ENCODE results near the gene COG5.

DNA sequence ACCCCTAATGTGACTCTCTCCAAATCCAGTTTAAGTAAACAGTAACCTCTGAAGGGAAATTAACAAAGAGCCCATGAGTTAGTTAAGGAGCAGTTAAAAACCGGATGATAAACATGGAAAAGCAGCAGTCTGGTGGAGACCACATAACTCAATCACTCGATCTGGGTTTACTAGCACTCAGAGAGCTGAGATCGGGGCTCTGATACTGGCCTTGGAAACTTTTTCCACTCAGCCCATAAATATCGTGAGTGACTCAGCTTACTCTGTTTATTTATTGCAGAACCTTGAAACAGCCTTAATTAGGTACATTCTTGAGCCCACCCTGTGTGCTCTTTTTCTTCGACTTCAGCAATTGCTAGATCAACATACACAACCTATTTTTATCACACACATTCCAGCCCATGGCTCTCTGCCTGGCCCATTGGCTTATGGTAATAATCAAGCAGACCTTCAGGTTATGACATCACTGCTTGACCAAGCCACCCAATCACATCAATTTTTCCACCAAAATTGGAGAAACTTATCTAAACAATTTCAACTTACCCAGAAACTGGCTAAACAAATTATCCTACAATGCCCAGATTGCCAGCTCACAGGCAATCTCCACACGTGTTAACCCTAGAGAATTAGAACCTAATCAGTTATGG, 176.0 kb downstream of the COG5 start:
- TF ChIP-seq, protein P1, sequence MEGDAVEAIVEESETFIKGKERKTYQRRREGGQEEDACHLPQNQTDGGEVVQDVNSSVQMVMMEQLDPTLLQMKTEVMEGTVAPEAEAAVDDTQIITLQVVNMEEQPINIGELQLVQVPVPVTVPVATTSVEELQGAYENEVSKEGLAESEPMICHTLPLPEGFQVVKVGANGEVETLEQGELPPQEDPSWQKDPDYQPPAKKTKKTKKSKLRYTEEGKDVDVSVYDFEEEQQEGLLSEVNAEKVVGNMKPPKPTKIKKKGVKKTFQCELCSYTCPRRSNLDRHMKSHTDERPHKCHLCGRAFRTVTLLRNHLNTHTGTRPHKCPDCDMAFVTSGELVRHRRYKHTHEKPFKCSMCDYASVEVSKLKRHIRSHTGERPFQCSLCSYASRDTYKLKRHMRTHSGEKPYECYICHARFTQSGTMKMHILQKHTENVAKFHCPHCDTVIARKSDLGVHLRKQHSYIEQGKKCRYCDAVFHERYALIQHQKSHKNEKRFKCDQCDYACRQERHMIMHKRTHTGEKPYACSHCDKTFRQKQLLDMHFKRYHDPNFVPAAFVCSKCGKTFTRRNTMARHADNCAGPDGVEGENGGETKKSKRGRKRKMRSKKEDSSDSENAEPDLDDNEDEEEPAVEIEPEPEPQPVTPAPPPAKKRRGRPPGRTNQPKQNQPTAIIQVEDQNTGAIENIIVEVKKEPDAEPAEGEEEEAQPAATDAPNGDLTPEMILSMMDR (conservative IDR thresholded peaks at IDR 0.05; ENCODE audit: low read depth, low read length), result no peak
- TF ChIP-seq MAFK (IDR thresholded peaks at IDR 0.05; ENCODE audit: low read depth, low read length) (peak; percentile 16; the same call in 1 of the 2 replicates), RAD21 (IDR thresholded peaks at IDR 0.05; ENCODE audit: low read length) (no peak), SMC3 (IDR thresholded peaks at IDR 0.05; ENCODE audit: low read depth, low read length) (no peak), POLR2A (IDR thresholded peaks at IDR 0.05; ENCODE audit: low read depth, low read length) (no peak), CHD1 (IDR thresholded peaks at IDR 0.05; ENCODE audit: low read depth, low read length) (no peak), CEBPB (IDR thresholded peaks at IDR 0.05; ENCODE audit: low read depth, low read length) (peak; percentile 57), FOS (IDR thresholded peaks at IDR 0.05; ENCODE audit: low read depth, low read length) (peak; percentile 36; the same call in 1 of the 2 replicates), MAZ (IDR thresholded peaks at IDR 0.05; ENCODE audit: borderline replicate concordance, low read depth, low read length) (no peak), MXI1 (IDR thresholded peaks at IDR 0.05; ENCODE audit: borderline replicate concordance, low read depth, low read length) (no peak), RCOR1 (IDR thresholded peaks at IDR 0.05; ENCODE audit: insufficient replicate concordance, low read length) (no peak), RFX5 (IDR thresholded peaks at IDR 0.05; ENCODE audit: low read depth, low read length) (no peak), ELK1 (IDR thresholded peaks at IDR 0.05; ENCODE audit: borderline replicate concordance, low read depth, low read length) (no peak)

Measured in IMR-90 (cell line).